Cardiac muscle cell (in vitro differentiated cells and primary cell): ENCODE results near the gene ROR2. TPM values are rescaled to one million over a fixed set of nuclear protein-coding genes. Genes with fewer than 3 reads are reported as not detected.
"Not testable (repeated sequence)": the region's sequence is repeated elsewhere in the genome, so short reads cannot be mapped to it uniquely, and the experiment has no call there.

Experiments used
- DNase-seq, 2 donors: peaks; one replicate each; pipeline versions ENCODE4 v3.0.0 to v3.0.0-alpha.2; 2010 to 2017; ENCODE audit warnings: low read depth in 1 of 2, low spot score in 1 of 2
- H3K27ac ChIP-seq: fragments of 200-600 bp; sonication (generic); 2 replicates; pipeline ENCODE4 v1.5.1; 2016
- H3K27me3 ChIP-seq: fragments of 200-600 bp; sonication (generic); 2 replicates; pipeline ENCODE4 v1.6.0; 2016; ENCODE audit warnings: control low read depth
- H3K36me3 ChIP-seq: fragments of 200-600 bp; sonication (generic); 2 replicates; pipeline ENCODE4 v1.5.1; 2016; ENCODE audit warnings: control low read depth
- H3K4me1 ChIP-seq: fragments of 200-600 bp; sonication (generic); 2 replicates; pipeline ENCODE4 v1.8.1; 2017; ENCODE audit warnings: low read depth, mild to moderate bottlenecking, mixed run types
- H3K4me3 ChIP-seq: fragments of 200-600 bp; sonication (generic); 2 replicates; pipeline ENCODE4 v1.5.1; 2016; ENCODE audit warnings: mild to moderate bottlenecking
- H3K9me3 ChIP-seq: fragments of 200-600 bp; sonication (generic); 2 replicates; pipeline ENCODE4 v1.5.1; 2017; ENCODE audit warnings: low read depth, mild to moderate bottlenecking, control low read depth
- CTCF ChIP-seq: IDR thresholded peaks from 2 replicates; pipeline ENCODE4 v1.5.1; 2012; ENCODE audit warnings: low read depth, mild to moderate bottlenecking, low read length
- polyA plus RNA-seq: library from polyadenylated mRNA; unstranded; fragments of >200 nt; fragmentation: Nextera tagmentation; extraction: Ambion mirVana; gene quantifications from 2 replicates; pipeline ENCODE4 v1.2.1, GENCODE V29; 2016
- total RNA-seq: library from RNA; depleted of rRNA; stranded (reverse); fragments of >200 nt; gene quantifications from 2 replicates; pipeline ENCODE4 v1.2.3, GENCODE V29; 2016

ROR2 gene
- total and polyA plus RNA-seq, 2 experiments from 2014 or later = 21.5 to 38.6 TPM

GRCh38 chr9:91799113-91799744 lies 150.8 kb downstream of the ROR2 start:
- Histone ChIP-seq H3K27ac (no peak overlapping the region), H3K36me3 (no peaks in the 10 kb centered on the region), H3K4me3 (no peak overlapping the region), H3K27me3 (no peaks in the 10 kb centered on the region), H3K4me1 (peaks cover 17% of the 10 kb centered on the region), H3K9me3 (no peaks in the 10 kb centered on the region)
- DNase-seq = no peak
- no peak for TF ChIP-seq CTCF

GRCh38 chr9:91798273-91799112 lies 151.5 kb downstream of the ROR2 start:
- not testable (repeated sequence) for H3K9me3 ChIP-seq, DNase-seq, H3K36me3 ChIP-seq, H3K27ac ChIP-seq, H3K4me3 ChIP-seq, H3K27me3 ChIP-seq
- H3K4me1 ChIP-seq = peaks cover 13% of the 10 kb centered on the region

DNA sequence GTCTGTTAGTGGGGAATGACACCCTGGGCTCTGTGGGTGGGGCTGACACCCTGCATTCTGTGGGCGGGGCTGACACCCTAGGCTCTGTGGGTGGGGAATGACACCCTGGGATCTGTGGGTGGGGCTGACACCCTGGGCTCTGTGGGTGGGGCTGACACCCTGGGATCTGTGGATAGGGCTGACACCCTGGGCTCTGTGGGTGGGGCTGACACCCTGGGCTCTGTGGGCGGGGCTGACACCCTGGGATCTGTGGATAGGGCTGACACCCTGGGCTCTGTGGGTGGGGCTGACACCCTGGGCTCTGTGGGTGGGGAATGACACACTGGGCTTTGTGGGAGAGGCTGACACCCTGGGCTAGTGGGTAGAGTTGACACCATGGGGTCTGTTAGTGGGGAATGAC lies 152.5 kb downstream of the ROR2 start:
- H3K9me3 ChIP-seq, H3K36me3 ChIP-seq, DNase-seq, H3K4me1 ChIP-seq, H3K4me3 ChIP-seq, H3K27ac ChIP-seq, H3K27me3 ChIP-seq: not testable (repeated sequence)

GRCh38 chr9:91796516-91796915 lies 153.5 kb downstream of the ROR2 start:
- H3K4me3 ChIP-seq, H3K36me3 ChIP-seq, H3K9me3 ChIP-seq, H3K4me1 ChIP-seq, H3K27ac ChIP-seq, H3K27me3 ChIP-seq, DNase-seq: not testable (repeated sequence)

DNA sequence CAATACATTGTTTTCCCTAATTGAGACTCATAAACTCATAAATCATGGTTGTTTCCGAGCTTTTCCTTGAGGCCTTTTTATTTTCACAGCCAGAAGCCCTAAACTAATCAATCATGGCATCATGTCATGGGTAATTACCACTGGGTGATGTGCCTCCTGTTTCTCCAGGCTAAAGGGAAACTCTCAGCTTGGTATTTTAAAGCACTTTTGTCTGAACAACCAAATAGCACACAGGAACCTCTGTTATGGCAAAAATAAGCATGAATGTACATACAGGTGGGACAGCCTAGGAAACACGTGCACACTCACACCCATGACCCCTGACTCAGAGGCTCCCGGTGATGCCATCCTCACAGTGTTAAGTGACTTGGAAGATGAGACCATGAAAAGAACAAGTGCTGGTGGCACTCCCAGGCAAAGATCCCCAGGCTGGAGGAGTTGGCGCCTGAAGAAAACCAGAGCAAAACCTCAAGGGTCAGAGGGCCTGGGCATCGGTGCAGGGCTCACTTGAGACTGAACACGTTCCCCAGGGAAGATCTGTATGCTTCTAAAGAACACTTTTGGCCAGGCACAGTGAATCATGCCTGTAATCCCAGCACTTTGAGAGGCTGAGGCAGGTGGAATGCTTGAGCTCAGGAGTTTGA lies 154.3 kb downstream of the ROR2 start:
- no peak overlapping the region for H3K4me3 ChIP-seq
- H3K9me3 ChIP-seq = no peaks in the 10 kb centered on the region
- H3K36me3 ChIP-seq = no peaks in the 10 kb centered on the region
- DNase-seq = peak in 1 of 2 donors; percentile 32
- H3K4me1 ChIP-seq = peaks cover 5% of the 10 kb centered on the region
- no peak for TF ChIP-seq CTCF
- peak overlapping the region; percentile 6 for H3K27ac ChIP-seq
- H3K27me3 ChIP-seq = no peaks in the 10 kb centered on the region

DNA sequence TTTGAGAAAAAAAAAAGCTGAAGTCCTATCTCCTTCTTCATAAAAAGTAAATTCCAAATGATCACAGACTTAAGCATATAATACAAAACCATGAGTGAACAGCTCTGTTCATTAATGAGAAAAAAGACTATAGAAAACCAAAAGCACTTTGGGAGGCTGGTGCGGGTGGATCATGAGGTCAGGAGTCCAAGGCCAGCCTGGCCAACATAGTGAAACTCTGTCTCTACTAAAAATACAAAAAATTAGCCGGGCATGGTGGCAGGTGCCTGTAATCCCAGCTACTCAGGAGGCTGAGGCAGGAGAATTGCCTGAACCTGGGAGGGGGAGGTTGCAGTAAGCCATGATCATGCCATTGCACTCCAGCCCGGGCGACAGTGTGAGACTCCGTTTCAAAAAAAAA lies 156.7 kb downstream of the ROR2 start:
- not testable (repeated sequence) for DNase-seq, H3K4me1 ChIP-seq, H3K36me3 ChIP-seq, H3K4me3 ChIP-seq, H3K27ac ChIP-seq, H3K9me3 ChIP-seq, H3K27me3 ChIP-seq

DNA sequence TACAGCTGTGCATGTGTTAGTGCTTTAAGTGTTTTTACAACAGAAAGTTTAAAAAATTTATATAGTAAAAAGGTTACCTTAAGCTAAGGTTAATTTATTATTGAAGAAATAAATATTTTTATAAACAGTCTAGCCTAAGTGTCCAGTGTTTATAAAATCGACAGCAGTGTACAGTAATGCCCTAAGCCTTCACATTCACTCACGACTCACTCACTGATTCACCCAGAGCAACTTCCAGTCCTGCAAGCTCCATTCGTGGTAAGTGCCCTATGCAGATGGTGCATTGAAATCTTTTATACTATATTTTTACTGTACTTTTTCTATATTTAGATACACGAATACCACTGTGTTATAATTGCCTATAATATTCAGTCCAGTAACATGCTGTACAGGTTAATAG lies 159.1 kb downstream of the ROR2 start:
- no peak overlapping the region for H3K4me3 ChIP-seq
- no peak for TF ChIP-seq CTCF
- H3K4me1 ChIP-seq = no peaks in the 10 kb centered on the region
- DNase-seq = no peak
- no peaks in the 10 kb centered on the region for H3K9me3 ChIP-seq
- H3K27ac ChIP-seq = no peak overlapping the region
- H3K27me3 ChIP-seq = no peaks in the 10 kb centered on the region
- H3K36me3 ChIP-seq = no peaks in the 10 kb centered on the region
